Right forelimb (tissue), 1 donor: Measurements from ENCODE around the gene KLHL36.
A peak's percentile ranks its signal among the peaks of the same experiment; 100 is the strongest.

Experiments
- DNase-seq: peaks from one replicate; pipeline ENCODE4 v3.0.0-alpha.2; 2018

Gene KLHL36

GRCh38 chr16:84699712-84700445 lies 51.6 kb downstream of the KLHL36 start, which contains the start of gene USP10:
Gene USP10 (plus strand): TSS chr16:84700000. CDS start chr16:84700091, 91 bp downstream.
- DNase-seq, result peak; percentile 89

GRCh38 chr16:84700446-84701300 lies 52.4 kb downstream of the KLHL36 start:
- peak; percentile 47 for DNase-seq

GRCh38 chr16:84703681-84704080 lies 55.4 kb downstream of the KLHL36 start:
- DNase-seq, result no peak

- no peak for DNase-seq
Measured at GRCh38 chr16:84704253-84704652, 55.9 kb downstream of the KLHL36 start.

- DNase-seq, result no peak
Measured at GRCh38 chr16:84706856-84707255, 58.5 kb downstream of the KLHL36 start.

GRCh38 chr16:84709609-84710008 lies 61.3 kb downstream of the KLHL36 start:
- no peak for DNase-seq

- DNase-seq, result no peak
Measured at GRCh38 chr16:84710686-84711085, 62.4 kb downstream of the KLHL36 start.
